NCI-H146 treated with DMSO at 0.1 percent for 48 hours (cell line): ENCODE data around the gene PCDHGB3.
A peak's percentile ranks its signal among the peaks of the same experiment; 100 is the strongest.
"Not testable (repeated sequence)": the region's sequence is repeated elsewhere in the genome, so short reads cannot be mapped to it uniquely, and the experiment has no call there.

ENCODE experiments used
- DNase-seq: peaks from one replicate; lab custom pipeline; 2025; ENCODE audit not compliant: unreplicated experiment; lab: John Stamatoyannopoulos, UW

The PCDHGB3 gene

DNA sequence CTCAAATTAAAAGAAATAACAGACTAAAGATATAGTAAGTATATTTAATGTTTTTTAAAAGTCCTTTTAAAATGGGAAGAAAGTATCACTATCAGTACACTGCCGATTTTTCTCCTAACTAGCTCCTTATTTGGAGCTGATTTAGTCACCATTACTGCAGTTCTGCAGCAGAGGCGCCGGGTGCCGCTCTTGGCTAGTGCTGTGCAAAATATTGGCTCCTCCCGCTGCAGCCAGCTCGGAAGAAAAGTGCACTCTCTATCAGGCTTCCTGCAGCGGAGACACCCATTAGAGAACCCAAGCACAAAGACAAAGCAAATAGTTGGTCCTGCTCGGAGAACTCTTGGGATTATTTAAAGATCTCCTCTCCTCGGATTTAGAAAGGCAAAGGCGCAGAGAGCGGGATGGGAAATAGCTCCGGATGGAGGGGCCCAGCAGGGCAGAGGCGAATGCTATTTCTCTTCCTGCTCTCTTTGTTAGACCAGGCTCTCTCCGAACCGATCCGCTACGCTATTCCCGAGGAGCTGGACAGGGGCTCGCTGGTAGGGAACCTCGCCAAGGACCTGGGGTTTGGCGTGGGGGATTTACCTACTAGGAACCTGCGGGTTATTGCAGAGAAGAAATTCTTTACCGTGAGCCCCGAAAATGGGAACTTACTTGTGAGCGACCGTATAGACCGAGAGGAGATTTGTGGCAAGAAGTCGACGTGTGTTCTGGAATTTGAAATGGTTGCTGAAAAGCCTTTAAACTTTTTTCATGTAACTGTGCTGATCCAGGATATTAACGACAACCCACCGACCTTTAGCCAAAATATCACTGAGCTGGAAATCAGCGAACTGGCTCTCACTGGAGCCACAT lies at the start of gene PCDHGB3:
Gene PCDHGB3 (plus strand): TSS at position 249 of the 855 bp plus-strand sequence. CDS start 153 bp downstream, at position 402.
- DNase-seq = no peak

DNA sequence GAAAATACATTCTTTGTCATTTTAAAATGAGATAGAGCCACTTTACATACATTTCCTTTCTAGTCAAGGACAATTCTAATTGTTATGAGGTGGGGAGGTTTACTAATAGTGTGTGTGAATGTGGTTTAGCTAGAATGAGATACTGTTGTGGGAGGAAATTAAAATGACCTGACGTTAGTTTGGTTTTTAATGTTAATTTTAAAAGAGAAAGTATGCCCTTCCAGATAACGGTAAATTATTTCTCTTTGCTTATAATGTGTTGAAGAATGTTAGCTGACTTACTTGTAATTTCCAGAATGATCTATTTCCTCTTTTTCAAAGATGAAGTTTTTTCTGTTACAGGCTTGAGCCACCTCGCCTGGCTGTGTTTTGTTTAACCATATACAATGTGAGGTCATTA lies 47.8 kb upstream of the PCDHGB3 start:
- DNase-seq = no peak

DNA sequence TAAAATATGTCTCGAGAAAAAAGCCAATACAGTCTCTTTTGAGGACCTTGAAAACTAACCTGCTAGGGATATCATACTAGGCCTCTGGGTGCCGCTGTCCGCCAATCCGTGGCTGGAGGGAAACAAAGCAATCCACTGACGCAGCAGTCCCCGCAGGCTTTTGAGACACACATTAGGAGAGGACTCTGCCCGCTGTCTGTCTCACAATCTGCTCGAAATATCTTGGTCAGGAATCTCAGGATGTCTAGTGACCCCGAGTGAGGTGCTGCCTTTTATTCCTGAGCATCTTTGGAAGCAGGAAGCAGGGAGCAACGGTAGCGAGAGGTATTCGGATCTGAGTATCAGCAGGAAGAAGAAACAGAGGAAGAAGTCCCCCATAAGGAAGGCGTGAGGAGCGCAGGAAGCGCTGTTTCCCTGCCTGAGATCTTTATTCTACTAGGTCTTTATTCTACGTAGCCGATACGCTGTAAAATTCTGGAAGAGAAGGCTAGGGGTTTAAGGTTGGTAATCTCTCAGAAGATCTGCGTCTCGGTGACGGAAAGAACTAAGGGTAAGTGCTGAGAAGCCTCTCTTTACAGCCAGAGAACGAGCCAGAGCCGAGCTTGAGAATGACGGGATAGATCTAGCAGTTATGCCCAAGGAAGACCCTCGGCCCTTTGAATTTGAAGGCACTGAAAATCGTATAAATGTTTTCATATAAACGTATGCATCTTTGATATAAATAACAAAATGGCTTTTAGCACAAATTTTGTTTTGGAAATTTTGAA lies 43.8 kb upstream of the PCDHGB3 start:
- peak; percentile 63 for DNase-seq

DNA sequence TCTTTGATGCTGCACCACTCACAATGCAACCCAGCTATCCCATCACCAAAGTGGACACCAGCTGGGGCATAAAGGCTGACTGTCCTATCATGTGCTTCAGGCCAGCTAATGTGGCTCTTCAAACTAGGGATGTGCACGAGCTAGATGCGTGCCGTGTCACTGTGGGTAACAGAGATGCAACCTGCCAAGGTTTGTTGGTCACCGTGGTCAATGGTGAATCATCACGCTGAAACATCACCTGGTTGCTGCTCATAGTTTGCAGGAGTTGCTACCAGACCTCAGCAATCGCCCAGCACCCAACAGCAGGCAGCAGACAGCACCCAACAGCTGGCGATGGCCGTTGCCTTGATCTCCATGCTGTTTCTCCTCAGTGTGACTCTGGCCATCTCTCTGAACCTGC lies 41.8 kb upstream of the PCDHGB3 start:
- no peak for DNase-seq

DNA sequence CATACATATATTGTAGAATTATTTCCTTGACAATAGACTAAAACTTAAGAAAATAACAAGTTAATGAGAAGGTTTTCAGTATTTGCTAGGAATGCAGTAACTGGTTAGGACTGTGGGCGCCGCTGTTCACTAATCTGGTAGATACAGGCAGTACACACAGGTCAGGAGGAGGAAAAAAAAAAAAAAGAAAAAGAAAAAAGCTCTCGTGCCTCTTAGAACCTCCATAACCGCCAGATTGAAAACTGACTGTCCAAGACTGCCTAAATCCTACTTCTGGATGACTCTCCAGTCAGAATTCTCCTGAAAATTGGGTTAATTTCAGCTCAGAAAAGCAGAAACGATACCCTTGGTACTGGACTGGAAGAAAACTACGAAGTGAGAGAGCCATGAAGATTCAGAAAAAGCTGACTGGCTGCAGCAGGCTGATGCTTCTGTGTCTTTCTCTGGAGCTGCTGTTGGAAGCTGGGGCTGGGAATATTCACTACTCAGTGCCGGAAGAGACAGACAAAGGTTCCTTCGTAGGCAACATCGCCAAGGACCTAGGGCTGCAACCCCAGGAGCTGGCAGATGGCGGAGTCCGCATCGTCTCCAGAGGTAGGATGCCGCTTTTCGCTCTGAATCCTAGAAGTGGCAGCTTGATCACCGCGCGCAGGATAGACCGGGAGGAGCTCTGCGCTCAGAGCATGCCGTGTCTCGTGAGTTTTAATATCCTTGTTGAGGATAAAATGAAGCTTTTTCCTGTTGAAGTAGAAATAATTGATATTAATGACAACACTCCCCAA lies 39.6 kb upstream of the PCDHGB3 start, which contains the start of gene PCDHGA1:
Gene PCDHGA1 (plus strand): TSS at position 216 of the 782 bp plus-strand sequence.
- DNase-seq = no peak

DNA sequence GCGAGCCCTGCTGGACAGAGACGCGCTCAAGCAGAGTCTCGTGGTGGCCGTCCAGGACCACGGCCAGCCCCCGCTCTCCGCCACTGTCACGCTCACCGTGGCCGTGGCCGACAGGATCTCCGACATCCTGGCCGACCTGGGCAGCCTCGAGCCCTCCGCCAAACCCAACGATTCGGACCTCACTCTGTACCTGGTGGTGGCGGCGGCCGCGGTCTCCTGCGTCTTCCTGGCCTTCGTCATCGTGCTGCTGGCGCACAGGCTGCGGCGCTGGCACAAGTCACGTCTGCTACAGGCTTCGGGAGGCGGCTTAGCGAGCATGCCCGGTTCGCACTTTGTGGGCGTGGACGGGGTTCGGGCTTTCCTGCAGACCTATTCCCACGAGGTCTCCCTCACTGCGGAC lies 37.5 kb upstream of the PCDHGB3 start:
- DNase-seq = not testable (repeated sequence)

DNA sequence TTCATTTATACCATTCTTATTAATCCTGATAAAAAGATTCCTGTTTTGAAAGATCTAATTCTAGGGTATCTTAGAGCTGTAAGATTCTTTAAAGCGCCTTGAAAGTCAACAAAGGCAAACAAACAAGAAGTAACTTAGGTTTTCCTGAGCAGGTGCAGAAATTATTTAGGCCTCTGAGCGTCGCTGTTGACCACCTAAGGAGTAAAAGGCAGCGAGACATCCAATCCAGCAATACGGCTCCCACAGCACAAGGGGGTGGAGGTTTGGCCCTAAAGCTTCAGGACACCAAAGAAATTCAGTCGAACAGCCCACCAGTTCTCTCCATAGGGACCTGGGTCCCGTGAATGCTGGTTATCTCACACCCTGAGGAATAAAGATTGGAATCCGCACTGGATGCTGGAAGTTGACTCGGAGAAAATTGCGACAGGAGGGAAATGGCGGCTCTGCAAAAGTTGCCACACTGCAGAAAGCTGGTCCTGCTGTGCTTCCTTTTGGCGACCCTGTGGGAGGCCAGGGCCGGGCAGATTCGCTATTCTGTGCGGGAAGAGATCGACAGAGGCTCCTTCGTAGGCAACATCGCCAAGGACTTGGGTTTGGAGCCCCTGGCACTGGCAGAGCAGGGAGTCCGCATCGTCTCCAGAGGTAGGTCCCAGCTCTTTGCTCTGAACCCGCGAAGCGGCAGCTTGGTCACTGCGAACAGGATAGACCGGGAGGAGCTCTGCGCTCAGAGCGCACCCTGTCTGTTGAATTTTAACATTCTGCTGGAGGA lies 31.3 kb upstream of the PCDHGB3 start, which contains the start of gene PCDHGA2:
Gene PCDHGA2 (plus strand): TSS at position 223 of the 769 bp plus-strand sequence.
- no peak for DNase-seq

DNA sequence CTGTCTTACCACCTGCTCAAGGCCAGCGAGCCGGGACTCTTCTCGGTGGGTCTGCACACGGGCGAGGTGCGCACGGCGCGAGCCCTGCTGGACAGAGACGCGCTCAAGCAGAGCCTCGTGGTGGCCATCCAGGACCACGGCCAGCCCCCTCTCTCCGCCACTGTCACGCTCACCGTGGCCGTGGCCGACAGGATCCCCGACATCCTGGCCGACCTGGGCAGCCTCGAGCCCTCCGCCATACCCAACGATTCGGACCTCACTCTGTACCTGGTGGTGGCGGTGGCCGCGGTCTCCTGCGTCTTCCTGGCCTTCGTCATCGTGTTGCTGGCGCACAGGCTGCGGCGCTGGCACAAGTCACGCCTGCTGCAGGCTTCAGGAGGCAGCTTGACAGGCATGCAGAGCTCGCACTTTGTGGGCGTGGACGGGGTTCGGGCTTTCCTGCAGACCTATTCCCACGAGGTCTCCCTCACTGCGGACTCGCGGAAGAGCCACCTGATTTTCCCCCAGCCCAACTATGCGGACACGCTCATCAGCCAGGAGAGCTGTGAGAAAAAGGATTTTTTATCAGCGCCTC lies 29.2 kb upstream of the PCDHGB3 start:
- not testable (repeated sequence) for DNase-seq

DNA sequence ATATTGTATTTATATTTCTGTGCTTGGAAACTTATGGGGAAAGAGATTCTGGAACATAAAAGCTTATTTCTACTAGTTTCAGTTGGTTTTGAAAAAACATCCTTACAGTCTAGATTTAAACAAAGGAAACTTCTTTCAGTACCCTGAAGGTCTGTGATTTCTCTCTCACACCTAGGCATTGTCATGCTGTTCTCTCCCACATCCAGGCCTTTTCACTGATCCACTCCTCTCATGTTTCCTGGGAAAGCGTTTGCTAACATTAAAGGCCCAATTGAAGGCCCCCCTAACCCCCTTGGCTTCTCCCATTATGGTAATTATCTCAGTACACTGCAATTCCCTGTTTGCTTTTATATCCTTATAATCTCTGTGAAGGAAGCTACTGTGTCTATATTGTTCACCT lies 27.3 kb upstream of the PCDHGB3 start:
- no peak for DNase-seq

DNA sequence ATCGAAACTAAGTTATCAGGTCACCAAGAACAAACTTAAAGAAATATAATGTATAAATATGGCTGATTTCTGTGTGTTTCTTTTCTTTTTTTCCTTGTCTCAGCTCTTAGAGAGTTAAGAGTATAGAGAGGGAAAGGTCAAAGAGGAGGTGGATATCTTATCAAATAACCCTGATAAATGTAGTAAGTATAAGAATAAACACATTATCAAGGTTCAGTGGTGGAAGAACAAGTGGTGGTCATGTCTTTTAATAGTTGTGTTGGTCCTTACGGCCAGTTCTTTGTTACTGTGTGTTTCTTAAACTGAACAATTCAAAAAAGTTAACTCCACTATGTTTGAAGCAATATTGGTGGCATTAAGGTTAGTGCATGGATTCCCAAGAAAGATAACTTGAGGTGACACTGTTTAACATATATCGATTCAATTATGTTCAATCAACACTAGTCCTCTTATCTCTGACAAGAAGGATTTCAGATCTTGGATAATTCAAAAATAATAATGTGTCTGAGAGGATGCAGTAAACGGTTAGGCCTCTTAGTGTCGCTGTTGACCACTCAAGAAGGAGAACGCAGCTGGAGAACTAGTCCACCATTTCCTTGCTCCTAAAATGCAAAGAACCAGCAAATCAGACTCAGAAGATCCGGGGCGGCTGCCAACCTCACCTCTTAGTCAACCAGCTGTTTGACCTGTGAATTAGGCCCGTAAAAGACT lies 26.6 kb upstream of the PCDHGB3 start, which contains the start of gene PCDHGA3:
Gene PCDHGA3 (plus strand): TSS at position 588 of the 711 bp plus-strand sequence. CDS start 205 bp downstream, outside the sequence.
- DNase-seq = no peak

DNA sequence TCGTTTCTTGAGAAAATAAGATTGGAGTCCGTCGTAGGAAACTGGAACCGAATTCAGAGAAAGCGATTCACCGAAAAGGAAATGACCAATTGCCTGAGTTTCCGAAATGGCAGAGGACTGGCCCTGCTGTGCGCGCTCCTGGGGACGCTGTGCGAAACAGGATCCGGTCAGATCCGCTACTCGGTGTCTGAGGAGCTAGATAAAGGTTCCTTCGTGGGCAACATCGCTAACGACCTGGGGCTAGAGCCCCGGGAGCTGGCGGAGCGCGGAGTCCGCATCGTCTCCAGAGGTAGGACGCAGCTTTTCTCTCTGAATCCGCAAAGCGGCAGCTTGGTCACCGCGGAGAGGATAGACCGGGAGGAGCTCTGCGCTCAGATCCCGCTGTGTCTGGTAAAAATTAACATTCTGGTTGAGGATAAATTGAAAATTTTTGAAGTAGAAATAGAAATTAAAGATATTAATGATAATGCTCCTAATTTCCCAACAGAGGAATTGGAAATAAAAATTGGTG lies 26.0 kb upstream of the PCDHGB3 start:
- no peak for DNase-seq

DNA sequence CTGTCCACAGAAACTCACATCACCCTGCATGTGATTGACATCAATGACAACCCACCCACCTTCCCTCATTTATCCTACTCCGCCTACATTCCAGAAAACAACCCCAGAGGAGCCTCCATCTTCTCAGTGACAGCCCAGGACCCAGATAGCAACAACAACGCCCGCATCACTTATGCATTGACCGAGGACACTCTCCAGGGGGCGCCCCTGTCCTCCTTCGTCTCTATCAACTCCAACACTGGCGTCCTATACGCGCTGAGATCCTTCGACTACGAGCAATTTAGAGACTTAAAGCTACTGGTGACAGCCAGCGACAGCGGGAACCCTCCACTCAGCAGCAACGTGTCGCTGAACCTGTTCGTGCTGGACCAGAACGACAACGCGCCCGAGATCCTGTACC lies 24.7 kb upstream of the PCDHGB3 start:
- DNase-seq = no peak

DNA sequence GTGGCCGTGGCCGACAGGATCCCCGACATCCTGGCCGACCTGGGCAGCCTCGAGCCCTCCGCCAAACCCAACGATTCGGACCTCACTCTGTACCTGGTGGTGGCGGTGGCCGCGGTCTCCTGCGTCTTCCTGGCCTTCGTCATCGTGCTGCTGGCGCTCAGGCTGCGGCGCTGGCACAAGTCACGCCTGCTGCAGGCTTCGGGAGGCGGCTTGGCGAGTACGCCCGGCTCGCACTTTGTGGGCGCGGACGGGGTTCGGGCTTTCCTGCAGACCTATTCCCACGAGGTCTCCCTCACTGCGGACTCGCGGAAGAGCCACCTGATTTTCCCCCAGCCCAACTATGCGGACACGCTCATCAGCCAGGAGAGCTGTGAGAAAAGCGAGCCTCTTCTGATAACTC lies 24.0 kb upstream of the PCDHGB3 start:
- DNase-seq = not testable (repeated sequence)

DNA sequence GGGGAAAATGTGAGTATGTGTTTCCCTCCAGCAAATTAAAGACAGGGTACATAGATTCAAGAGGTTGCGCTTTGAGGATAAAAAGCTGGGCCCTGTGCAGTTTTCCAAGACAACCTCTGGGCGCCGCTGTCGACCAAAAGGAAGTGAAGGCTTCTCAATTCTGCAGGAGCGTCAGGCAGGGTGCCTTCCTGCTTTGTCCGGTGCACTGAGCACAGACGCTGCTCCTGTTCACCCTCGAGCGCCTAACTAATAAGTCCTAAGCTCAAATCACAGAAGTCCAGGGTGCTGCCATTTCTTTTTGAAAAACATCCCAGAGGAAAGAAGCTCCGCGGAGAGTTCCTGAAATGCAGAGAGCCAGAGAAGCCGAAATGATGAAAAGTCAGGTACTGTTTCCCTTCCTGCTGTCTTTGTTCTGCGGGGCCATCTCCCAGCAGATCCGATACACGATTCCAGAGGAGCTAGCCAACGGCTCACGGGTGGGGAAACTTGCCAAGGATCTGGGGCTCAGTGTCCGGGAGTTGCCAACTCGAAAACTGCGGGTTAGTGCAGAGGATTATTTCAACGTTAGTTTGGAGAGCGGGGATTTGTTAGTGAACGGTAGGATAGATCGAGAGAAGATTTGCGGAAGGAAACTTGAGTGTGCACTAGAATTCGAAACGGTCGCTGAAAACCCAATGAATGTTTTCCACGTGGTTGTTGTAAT lies 20.0 kb upstream of the PCDHGB3 start, which contains the start of gene PCDHGB1:
Gene PCDHGB1 (plus strand): TSS at position 183 of the 703 bp plus-strand sequence. CDS start 162 bp downstream, at position 345.
- DNase-seq = peak; percentile 50

DNA sequence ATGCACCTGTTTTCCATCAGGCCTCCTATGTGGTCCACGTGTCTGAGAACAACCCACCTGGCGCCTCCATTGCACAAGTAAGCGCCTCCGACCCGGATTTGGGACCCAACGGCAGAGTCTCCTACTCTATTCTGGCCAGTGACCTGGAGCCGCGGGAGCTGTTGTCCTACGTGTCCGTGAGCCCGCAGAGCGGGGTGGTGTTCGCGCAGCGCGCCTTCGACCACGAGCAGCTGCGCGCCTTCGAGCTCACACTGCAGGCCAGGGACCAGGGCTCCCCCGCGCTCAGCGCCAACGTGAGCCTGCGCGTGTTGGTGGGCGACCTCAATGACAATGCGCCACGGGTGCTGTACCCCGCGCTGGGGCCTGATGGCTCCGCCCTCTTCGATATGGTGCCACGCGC lies 18.5 kb upstream of the PCDHGB3 start:
- DNase-seq = no peak

DNA sequence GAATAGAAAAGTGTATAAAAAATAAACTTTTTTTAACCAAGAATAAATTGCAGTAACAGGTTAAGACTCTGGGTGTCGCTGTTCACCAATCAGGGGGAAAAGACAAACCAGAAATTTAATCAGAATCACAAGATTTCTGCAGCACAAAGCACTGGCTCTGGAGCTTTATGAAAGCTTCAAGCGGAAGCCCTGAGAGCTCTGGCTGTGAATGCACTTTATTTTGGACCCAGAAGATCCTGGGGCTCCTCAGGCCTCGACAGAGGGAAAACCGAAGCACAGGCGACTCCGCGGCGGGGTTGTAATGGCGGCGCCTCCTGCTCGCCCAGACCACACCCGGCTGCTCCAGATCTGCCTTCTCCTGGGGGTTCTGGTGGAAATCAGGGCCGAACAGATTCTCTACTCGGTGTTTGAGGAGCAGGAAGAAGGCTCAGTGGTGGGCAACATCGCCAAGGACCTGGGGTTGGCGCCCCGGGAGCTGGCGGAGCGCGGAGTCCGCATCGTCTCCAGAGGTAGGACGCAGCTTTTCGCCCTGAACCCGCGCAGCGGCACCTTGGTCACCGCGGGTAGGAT lies 15.1 kb upstream of the PCDHGB3 start, which contains the start of gene PCDHGA4:
Gene PCDHGA4 (plus strand): TSS at position 122 of the 570 bp plus-strand sequence. CDS start 87 bp downstream, at position 209.
- no peak for DNase-seq

DNA sequence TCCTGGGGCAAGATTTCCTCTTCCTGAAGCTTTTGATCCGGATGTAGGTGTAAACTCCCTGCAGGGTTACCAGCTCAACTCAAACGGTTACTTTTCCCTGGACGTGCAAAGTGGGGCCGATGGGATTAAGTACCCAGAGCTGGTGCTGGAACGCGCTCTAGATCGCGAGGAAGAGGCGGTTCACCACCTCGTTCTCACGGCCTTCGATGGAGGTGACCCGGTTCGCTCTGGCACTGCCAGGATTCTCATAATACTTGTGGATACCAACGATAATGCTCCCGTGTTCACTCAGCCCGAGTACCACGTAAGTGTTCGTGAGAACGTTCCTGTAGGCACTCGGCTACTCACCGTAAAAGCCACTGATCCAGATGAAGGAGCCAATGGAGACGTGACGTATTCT lies 14.4 kb upstream of the PCDHGB3 start:
- DNase-seq = no peak

DNA sequence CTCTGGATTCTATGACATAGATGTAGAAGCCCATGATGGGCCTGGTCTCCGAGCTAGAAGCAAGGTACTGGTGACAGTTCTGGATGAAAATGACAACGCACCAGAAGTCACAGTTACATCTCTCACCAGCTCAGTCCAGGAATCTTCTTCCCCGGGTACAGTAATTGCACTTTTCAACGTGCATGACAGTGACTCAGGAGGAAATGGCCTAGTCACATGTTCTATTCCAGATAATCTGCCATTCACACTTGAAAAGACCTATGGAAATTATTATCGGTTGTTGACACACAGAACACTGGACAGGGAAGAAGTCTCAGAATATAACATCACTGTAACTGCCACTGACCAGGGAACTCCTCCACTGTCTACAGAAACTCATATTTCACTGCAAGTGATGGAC lies 13.9 kb upstream of the PCDHGB3 start:
- no peak for DNase-seq
